Ishikawa (cell line): ENCODE data around the gene ZFP69B.

Experiments used
- CEBPB ChIP-seq: IDR thresholded peaks from 2 replicates; pipeline ENCODE4 v1.6.1; 2012
- CREB1 ChIP-seq: IDR thresholded peaks from 2 replicates; pipeline ENCODE4 v1.6.1; 2012; ENCODE audit warnings: low read depth
- EGR1 ChIP-seq: IDR thresholded peaks from 2 replicates; pipeline ENCODE4 v1.6.1; 2012
- EP300 ChIP-seq: IDR thresholded peaks from 2 replicates; pipeline ENCODE4 v1.6.1; 2012; ENCODE audit warnings: borderline replicate concordance
- FOXM1 ChIP-seq: IDR thresholded peaks from 2 replicates; pipeline ENCODE4 v1.6.1; 2012; ENCODE audit warnings: low read depth, borderline replicate concordance
- MAX ChIP-seq: IDR thresholded peaks from 2 replicates; pipeline ENCODE4 v1.6.1; 2012
- NFIC ChIP-seq: IDR thresholded peaks from 2 replicates; pipeline ENCODE4 v1.6.1; 2012
- RAD21 ChIP-seq: IDR thresholded peaks from 2 replicates; pipeline ENCODE4 v1.6.1; 2012; ENCODE audit warnings: low read depth
- TAF1 ChIP-seq: IDR thresholded peaks from 2 replicates; pipeline ENCODE4 v1.6.1; 2012; ENCODE audit warnings: low read depth, mild to moderate bottlenecking
- TCF12 ChIP-seq: IDR thresholded peaks from 2 replicates; pipeline ENCODE4 v1.6.1; 2012; ENCODE audit warnings: low read depth
- TEAD4 ChIP-seq: IDR thresholded peaks from 2 replicates; pipeline ENCODE4 v1.6.1; 2012
- USF1 ChIP-seq: IDR thresholded peaks from 2 replicates; pipeline ENCODE4 v1.6.1; 2012
- YY1 ChIP-seq: IDR thresholded peaks from 2 replicates; pipeline ENCODE4 v1.6.1; 2012; ENCODE audit warnings: low read depth
- ZBTB7A ChIP-seq: IDR thresholded peaks from 2 replicates; pipeline ENCODE4 v1.6.1; 2012; ENCODE audit warnings: low read depth
- TF ChIP-seq, protein P1 (sequence below): IDR thresholded peaks from 2 replicates; pipeline ENCODE4 v1.6.1; 2012; ENCODE audit warnings: low read depth, mild to moderate bottlenecking

The ZFP69B gene

DNA sequence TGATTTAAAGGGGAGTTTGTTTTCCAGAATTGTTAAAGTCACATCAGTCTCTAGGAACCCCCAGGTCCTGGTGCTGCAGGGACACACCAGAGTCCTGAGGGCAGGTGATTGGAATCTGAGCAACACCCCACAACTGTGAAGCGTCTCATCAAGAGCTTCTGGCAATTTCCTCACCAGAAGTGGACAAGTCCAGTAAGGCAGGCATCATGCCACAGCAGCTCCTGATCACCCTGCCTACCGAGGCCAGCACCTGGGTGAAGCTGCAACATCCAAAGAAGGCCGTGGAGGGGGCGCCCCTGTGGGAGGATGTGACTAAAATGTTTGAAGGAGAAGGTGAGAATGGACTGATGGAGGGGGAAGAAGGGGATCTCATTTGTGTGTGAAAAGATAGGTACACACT lies 28.9 kb downstream of the ZFP69B start:
- no peak for TF ChIP-seq USF1

DNA sequence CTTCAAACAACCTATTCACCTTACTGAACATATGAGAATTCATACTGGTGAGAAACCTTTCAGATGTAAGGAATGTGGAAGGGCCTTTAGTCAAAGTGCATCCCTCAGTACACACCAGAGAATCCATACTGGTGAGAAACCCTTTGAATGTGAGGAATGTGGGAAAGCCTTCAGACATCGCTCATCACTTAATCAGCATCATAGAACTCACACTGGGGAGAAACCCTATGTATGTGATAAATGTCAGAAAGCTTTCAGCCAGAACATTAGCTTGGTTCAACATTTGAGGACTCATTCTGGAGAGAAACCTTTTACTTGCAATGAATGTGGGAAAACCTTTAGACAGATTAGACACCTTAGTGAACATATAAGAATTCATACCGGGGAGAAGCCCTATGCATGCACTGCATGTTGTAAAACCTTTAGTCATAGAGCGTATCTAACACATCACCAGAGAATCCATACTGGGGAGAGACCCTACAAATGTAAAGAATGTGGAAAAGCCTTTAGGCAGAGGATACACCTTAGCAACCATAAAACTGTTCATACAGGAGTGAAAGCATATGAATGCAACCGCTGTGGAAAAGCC lies 45.1 kb downstream of the ZFP69B start:
- TF ChIP-seq USF1 (peak; percentile 13; the same call in 1 of the 2 replicates), CREB1 (no peak), EGR1 (no peak), CEBPB (no peak)
- TF ChIP-seq, protein P1, sequence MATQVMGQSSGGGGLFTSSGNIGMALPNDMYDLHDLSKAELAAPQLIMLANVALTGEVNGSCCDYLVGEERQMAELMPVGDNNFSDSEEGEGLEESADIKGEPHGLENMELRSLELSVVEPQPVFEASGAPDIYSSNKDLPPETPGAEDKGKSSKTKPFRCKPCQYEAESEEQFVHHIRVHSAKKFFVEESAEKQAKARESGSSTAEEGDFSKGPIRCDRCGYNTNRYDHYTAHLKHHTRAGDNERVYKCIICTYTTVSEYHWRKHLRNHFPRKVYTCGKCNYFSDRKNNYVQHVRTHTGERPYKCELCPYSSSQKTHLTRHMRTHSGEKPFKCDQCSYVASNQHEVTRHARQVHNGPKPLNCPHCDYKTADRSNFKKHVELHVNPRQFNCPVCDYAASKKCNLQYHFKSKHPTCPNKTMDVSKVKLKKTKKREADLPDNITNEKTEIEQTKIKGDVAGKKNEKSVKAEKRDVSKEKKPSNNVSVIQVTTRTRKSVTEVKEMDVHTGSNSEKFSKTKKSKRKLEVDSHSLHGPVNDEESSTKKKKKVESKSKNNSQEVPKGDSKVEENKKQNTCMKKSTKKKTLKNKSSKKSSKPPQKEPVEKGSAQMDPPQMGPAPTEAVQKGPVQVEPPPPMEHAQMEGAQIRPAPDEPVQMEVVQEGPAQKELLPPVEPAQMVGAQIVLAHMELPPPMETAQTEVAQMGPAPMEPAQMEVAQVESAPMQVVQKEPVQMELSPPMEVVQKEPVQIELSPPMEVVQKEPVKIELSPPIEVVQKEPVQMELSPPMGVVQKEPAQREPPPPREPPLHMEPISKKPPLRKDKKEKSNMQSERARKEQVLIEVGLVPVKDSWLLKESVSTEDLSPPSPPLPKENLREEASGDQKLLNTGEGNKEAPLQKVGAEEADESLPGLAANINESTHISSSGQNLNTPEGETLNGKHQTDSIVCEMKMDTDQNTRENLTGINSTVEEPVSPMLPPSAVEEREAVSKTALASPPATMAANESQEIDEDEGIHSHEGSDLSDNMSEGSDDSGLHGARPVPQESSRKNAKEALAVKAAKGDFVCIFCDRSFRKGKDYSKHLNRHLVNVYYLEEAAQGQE, result no peak

DNA sequence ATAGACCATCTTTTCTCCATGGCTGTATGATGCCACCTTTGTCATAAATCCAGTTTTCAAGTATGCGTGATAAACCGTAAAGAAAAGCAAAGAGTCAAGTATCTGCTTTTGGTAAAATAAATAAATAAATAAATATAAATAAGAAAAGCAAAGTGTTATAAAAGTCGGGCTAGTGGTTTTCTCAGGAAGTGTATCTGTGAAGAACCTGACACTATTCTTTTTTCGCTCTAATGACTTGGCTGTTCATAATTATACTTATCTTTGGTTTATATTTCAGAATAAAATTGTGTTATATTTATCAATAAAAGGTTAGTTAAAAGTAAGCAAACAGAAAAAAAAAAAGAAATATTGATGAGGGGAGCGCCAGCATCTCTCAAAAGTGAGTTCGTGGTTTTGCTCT lies 57.7 kb downstream of the ZFP69B start:
- TF ChIP-seq CEBPB (no peak), TCF12 (no peak), YY1 (no peak), EGR1 (no peak), ZBTB7A (no peak), TEAD4 (no peak), NFIC (no peak)

GRCh38 chr1:40508375-40509341 lies 58.4 kb downstream of the ZFP69B start, which contains the start of gene EXO5:
TSS of gene EXO5 (plus strand) at chr1:40508767. CDS start at chr1:40514545, 5,778 bp downstream.
- TF ChIP-seq CREB1 (no peak; the same call in 1 of the 2 replicates), EP300 (no peak), USF1 (no peak; the same call in none of the 2 replicates), RAD21 (no peak), TAF1 (peak; percentile 91), CEBPB (no peak), TCF12 (peak; percentile 53), TEAD4 (no peak), YY1 (peak; percentile 46; the same call in 1 of the 2 replicates), FOXM1 (no peak), EGR1 (peak; percentile 57; the same call in 1 of the 2 replicates), ZBTB7A (peak; percentile 15; the same call in 1 of the 2 replicates), NFIC (0 out of 2 replicates have a peak, but pooled peaks have one; percentile 18), MAX (peak; percentile 93)
- TF ChIP-seq, protein P1, result no peak
